HAP-1 (cell line): ENCODE measurements around the gene ALK.

Experiments
- DNase-seq, 2 experiments: peaks; one replicate each; pipeline ENCODE4 v3.0.0-alpha.2; 2016 to 2020; ENCODE audit warnings: low spot score in 2 of 2
- H3K27me3 ChIP-seq: fragments of 250-450 bp; sonication (Bioruptor Pico); 2 replicates; pipeline ENCODE4 v1.5.1; 2020; ENCODE audit warnings: low read depth, mild to moderate bottlenecking, moderate library complexity
- H3K36me3 ChIP-seq: fragments of 250-450 bp; sonication (Bioruptor Pico); replicated peaks from 2 replicates; pipeline ENCODE4 v1.5.1; 2020; ENCODE audit warnings: mild to moderate bottlenecking
- H3K4me1 ChIP-seq: fragments of 250-450 bp; sonication (Bioruptor Pico); 2 replicates; pipeline ENCODE4 v1.5.1; 2020; ENCODE audit warnings: mild to moderate bottlenecking
- H3K4me3 ChIP-seq: fragments of 250-450 bp; sonication (Bioruptor Pico); 2 replicates; pipeline ENCODE4 v1.5.1; 2020; ENCODE audit warnings: mild to moderate bottlenecking, moderate library complexity
- H3K9me3 ChIP-seq: fragments of 250-450 bp; sonication (Bioruptor Pico); 2 replicates; pipeline ENCODE4 v1.5.1; 2020; ENCODE audit warnings: mild to moderate bottlenecking, moderate library complexity
- in situ Hi-C: fragments of 300-500 bp; cut with MboI; formaldehyde crosslinking; loops from 3 replicates; pipeline ENCODE4 v1.14.3; 2020; ENCODE audit warnings: low sequenced_read_pairs, inconsistent platforms, mixed read lengths

Gene ALK

DNA sequence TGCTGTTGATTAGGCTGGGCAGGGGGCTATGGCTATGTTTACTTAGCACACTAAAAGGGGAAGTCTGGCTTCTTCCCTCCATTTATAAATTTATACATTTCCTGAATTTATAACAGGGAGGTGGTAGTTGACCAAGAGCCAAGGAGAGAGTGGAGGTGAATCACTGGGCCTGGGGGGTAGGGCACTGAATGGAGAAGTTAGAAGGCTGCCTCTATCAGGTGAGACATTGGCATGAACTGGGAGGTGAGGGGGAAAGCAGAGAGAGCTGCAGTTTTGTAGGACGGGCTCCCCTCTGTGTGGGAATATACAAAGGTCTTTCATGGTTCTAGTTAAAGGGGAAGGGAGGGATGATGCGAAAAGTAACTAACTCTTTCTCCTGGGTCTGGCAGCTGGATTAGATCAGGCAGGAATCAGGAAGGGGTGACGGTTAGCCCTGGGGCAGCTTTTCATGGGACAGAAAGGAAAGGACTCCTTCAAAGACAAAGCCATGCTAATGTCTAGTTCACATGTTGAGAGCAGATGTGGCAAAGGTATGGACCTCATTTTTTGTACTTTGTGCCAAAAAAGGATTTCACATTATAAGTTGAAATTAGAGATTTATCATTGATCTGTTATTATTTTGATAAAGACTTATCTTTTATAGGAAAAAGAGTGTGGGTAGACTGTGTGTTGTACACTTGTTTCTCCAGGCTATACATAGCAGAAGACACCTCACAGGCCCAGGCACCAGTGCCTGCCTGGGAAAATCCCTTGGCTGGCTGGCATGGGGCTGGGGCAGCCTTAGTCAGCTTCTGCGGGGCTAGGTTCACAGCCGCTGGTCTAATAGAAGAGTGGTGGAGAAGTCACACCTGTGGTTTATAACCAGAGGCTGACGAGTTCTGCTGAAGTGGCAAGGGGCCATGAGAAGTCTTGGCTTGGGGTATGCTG is 647.4 kb downstream of the ALK start:
- Histone ChIP-seq H3K27me3 (peaks cover 5% of the 10 kb centered on the region; the same call in 1 of the 2 replicates), H3K9me3 (no peaks in the 10 kb centered on the region), H3K4me3 (no peak overlapping the region), H3K36me3 (no peaks in the 10 kb centered on the region), H3K4me1 (no peaks in the 10 kb centered on the region)
- in situ Hi-C loops, result no loop called here
- no peak for DNase-seq

GRCh38 chr2:29273004-29273684 is 648.2 kb downstream of the ALK start:
- Histone ChIP-seq H3K36me3 (no peaks in the 10 kb centered on the region), H3K9me3 (no peaks in the 10 kb centered on the region), H3K27me3 (peaks cover 5% of the 10 kb centered on the region; the same call in 1 of the 2 replicates), H3K4me3 (no peak overlapping the region), H3K4me1 (no peaks in the 10 kb centered on the region)
- in situ Hi-C loops, result no loop called here
- DNase-seq, result no peak

- Histone ChIP-seq H3K36me3 (no peaks in the 10 kb centered on the region), H3K4me3 (no peak overlapping the region), H3K9me3 (no peaks in the 10 kb centered on the region), H3K4me1 (no peaks in the 10 kb centered on the region), H3K27me3 (0 out of 2 replicates have a peak, but pooled peaks cover 5% of the 10 kb centered on the region)
- in situ Hi-C loops, result no loop called here
- DNase-seq, result no peak
Measured at GRCh38 chr2:29272311-29272710, 649.1 kb downstream of the ALK start.

GRCh38 chr2:29270701-29271121 is 650.7 kb downstream of the ALK start:
- H3K36me3 ChIP-seq, result no peaks in the 10 kb centered on the region
- 0 out of 2 replicates have a peak, but pooled peaks cover 3% of the 10 kb centered on the region for H3K27me3 ChIP-seq
- DNase-seq, result no peak
- H3K4me1 ChIP-seq, result no peaks in the 10 kb centered on the region
- no peak overlapping the region for H3K4me3 ChIP-seq
- in situ Hi-C loops, result no loop called here
- no peaks in the 10 kb centered on the region for H3K9me3 ChIP-seq

GRCh38 chr2:29269765-29270109 is 651.6 kb downstream of the ALK start:
- 0 out of 2 replicates have a peak, but pooled peaks cover 2% of the 10 kb centered on the region for H3K27me3 ChIP-seq
- DNase-seq, result no peak
- H3K9me3 ChIP-seq, result no peaks in the 10 kb centered on the region
- no peak overlapping the region for H3K4me3 ChIP-seq
- H3K4me1 ChIP-seq, result no peaks in the 10 kb centered on the region
- H3K36me3 ChIP-seq, result no peaks in the 10 kb centered on the region
- in situ Hi-C loops, result no loop called here

GRCh38 chr2:29269095-29269764 is 652.2 kb downstream of the ALK start:
- in situ Hi-C loops, result no loop called here
- Histone ChIP-seq H3K4me1 (no peaks in the 10 kb centered on the region), H3K9me3 (no peaks in the 10 kb centered on the region), H3K36me3 (no peaks in the 10 kb centered on the region), H3K4me3 (no peak overlapping the region), H3K27me3 (no peaks in the 10 kb centered on the region)
- no peak for DNase-seq

DNA sequence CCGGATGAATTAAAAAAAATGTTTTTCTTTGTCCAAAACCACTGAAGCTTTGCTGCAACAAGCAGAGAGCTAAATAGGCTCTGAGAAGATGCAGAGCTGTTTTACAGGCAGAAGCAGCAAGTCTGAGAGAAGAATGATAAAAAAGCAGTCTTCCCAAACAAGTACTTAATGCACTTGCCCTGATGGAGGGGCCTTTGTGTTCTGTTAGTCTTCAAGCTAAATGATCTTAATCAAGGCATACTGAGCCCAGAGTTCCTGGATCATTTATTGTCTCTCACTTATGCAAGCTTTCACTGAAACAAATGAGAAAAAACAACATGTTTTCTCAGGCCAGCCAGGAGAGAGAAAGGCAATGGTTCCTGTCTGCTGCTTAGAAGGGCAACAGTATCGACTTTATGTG is 653.7 kb downstream of the ALK start:
- Histone ChIP-seq H3K9me3 (no peaks in the 10 kb centered on the region), H3K27me3 (no peaks in the 10 kb centered on the region), H3K4me3 (no peak overlapping the region), H3K36me3 (no peaks in the 10 kb centered on the region), H3K4me1 (no peaks in the 10 kb centered on the region)
- in situ Hi-C loops, result no loop called here
- no peak for DNase-seq

- Histone ChIP-seq H3K9me3 (no peaks in the 10 kb centered on the region), H3K27me3 (0 out of 2 replicates have a peak, but pooled peaks cover 3% of the 10 kb centered on the region), H3K4me3 (no peak overlapping the region), H3K36me3 (no peaks in the 10 kb centered on the region), H3K4me1 (no peaks in the 10 kb centered on the region)
- DNase-seq, result no peak
- in situ Hi-C loops, result no loop called here
Measured at GRCh38 chr2:29263886-29264285, 657.5 kb downstream of the ALK start.

- DNase-seq, result no peak
- Histone ChIP-seq H3K27me3 (0 out of 2 replicates have a peak, but pooled peaks cover 3% of the 10 kb centered on the region), H3K4me1 (no peaks in the 10 kb centered on the region), H3K9me3 (no peaks in the 10 kb centered on the region), H3K4me3 (no peak overlapping the region), H3K36me3 (no peaks in the 10 kb centered on the region)
- in situ Hi-C loops, result no loop called here
Measured at GRCh38 chr2:29262681-29263260, 658.6 kb downstream of the ALK start.

DNA sequence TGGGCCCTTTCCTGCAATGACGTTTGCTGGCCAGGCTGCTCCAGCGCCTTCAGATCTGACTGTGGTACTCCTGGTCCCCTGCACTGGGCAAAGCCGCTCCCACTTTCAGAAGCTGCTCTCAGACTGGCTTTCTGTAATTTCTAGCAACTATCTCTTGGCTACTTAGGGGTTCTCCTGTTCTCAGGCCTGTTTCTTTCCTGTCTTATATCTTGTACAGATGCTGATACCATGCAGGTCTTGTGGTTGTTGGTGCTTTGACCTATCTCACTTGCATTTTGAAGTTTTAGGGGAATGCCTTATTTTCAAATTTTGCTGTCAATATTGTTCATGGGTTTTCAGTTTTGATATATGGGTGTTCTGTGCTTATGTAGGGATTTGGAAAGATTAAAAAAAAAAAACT is 660.4 kb downstream of the ALK start:
- DNase-seq, result no peak
- Histone ChIP-seq H3K9me3 (no peaks in the 10 kb centered on the region), H3K4me3 (no peak overlapping the region), H3K36me3 (no peaks in the 10 kb centered on the region), H3K27me3 (0 out of 2 replicates have a peak, but pooled peaks cover 3% of the 10 kb centered on the region), H3K4me1 (no peaks in the 10 kb centered on the region)
- in situ Hi-C loops, result no loop called here

GRCh38 chr2:29260142-29260772 is 661.1 kb downstream of the ALK start:
- Histone ChIP-seq H3K27me3 (0 out of 2 replicates have a peak, but pooled peaks cover 3% of the 10 kb centered on the region), H3K36me3 (no peaks in the 10 kb centered on the region), H3K9me3 (no peaks in the 10 kb centered on the region), H3K4me1 (no peaks in the 10 kb centered on the region), H3K4me3 (no peak overlapping the region)
- DNase-seq, result no peak
- in situ Hi-C loops, result no loop called here

DNA sequence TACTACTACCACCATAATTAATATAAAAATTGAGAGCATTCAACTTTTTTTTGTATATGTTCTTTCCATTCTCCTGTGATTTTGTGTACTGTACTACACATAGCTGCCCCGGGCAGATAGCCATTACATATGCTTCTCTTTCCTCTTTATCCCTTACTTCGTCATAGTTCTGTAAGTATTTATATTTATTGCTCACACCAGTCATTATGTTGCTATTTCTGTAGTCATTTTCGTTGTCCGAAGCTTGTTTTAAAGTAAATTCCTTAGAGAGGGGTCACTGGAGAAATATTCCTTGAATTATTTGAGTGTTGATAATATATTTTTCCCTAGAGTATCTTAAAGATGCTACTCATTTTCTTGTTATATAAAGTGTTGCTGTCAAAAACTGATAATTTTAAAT is 662.2 kb downstream of the ALK start:
- Histone ChIP-seq H3K27me3 (0 out of 2 replicates have a peak, but pooled peaks cover 3% of the 10 kb centered on the region), H3K4me1 (no peaks in the 10 kb centered on the region), H3K36me3 (no peaks in the 10 kb centered on the region), H3K4me3 (no peak overlapping the region), H3K9me3 (no peaks in the 10 kb centered on the region)
- no peak for DNase-seq
- in situ Hi-C loops, result no loop called here

DNA sequence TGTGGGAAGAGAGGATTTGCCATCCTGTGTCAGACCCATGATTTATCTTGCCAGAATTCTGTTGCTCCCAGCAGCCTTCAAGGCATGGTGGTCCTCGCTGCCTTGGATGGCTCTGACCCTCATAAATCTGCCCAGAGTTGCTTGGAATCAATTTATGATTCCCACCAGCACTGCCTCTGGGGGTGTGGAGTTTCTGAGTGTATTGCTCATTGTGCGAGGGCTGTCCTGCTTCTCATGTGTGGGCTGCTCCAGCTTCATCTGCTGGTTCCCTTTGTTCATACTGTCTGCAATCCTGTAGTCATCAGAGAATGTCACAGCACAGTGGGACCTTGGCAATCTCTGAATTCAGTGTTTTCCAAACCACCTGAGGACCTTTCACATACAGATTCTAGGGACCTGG is 666.4 kb downstream of the ALK start:
- Histone ChIP-seq H3K27me3 (0 out of 2 replicates have a peak, but pooled peaks cover under 1% of the 10 kb centered on the region), H3K4me1 (no peaks in the 10 kb centered on the region), H3K9me3 (no peaks in the 10 kb centered on the region), H3K4me3 (no peak overlapping the region), H3K36me3 (no peaks in the 10 kb centered on the region)
- in situ Hi-C loops, result no loop called here
- no peak for DNase-seq
